Measurements from ENCODE around the gene NGEF.

GRCh38 chr2:233062451-233062850 is 49.4 kb upstream of the NGEF start:
- TF ChIP-seq REST (IDR thresholded peaks at IDR 0.05; ENCODE audit: insufficient read depth in 1 of 2, low read depth in 2 of 2, low read length in 2 of 2): no peak
- TF ChIP-seq SIN3A (IDR thresholded peaks at IDR 0.05; ENCODE audit: borderline replicate concordance, insufficient read depth, low read length): no peak
- TF ChIP-seq FOXP2 (optimal IDR thresholded peaks at IDR 0.05; ENCODE audit: borderline replicate concordance, extremely low read depth, extremely low read length, insufficient read depth): no peak
